Measurements from ENCODE around the gene POM121C.
"Not testable (repeated sequence)": the region's sequence is repeated elsewhere in the genome, so short reads cannot be mapped to it uniquely, and the experiment has no call there.

DNA sequence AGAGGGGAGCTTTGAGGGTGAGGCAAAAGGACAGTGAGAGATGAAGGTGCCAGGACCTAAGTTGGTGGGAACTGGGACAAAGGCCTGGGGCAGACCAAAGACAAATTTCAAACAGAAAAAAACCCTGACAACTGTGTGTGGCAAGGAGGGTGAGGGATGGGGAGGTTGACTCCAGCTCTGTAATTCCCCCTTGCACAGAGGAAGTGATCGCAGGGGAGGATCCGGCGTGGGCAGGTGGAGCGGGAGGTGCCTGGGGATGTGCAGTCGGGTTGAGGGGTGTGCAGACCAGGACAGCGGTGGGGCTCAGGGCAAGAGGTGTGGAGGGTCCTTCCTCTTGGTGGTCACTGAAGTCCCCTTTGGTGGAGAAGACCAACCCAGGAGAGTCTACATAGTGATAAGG, 85.5 kb downstream of the POM121C start:
- TF ChIP-seq, protein P1, sequence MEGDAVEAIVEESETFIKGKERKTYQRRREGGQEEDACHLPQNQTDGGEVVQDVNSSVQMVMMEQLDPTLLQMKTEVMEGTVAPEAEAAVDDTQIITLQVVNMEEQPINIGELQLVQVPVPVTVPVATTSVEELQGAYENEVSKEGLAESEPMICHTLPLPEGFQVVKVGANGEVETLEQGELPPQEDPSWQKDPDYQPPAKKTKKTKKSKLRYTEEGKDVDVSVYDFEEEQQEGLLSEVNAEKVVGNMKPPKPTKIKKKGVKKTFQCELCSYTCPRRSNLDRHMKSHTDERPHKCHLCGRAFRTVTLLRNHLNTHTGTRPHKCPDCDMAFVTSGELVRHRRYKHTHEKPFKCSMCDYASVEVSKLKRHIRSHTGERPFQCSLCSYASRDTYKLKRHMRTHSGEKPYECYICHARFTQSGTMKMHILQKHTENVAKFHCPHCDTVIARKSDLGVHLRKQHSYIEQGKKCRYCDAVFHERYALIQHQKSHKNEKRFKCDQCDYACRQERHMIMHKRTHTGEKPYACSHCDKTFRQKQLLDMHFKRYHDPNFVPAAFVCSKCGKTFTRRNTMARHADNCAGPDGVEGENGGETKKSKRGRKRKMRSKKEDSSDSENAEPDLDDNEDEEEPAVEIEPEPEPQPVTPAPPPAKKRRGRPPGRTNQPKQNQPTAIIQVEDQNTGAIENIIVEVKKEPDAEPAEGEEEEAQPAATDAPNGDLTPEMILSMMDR (conservative IDR thresholded peaks at IDR 0.05; ENCODE audit: low read length): not testable (repeated sequence)
- TF ChIP-seq EZH2phosphoT487 (IDR thresholded peaks at IDR 0.05; ENCODE audit: borderline replicate concordance, low read depth, low read length): not testable (repeated sequence)

All from OCI-LY7 (cell line).